Stimulated activated CD8-positive, alpha-beta memory T cell treated with anti-CD3 and anti-CD28 coated beads, Interleukin-7, amount 100 ng/mL, for 48 hours (primary cell): Measurements from ENCODE around the gene AP1B1.
"Not testable (repeated sequence)": the region's sequence is repeated elsewhere in the genome, so short reads cannot be mapped to it uniquely, and the experiment has no call there.

ENCODE experiments used
- DNase-seq, 2 donors: peaks; one replicate each; pipeline ENCODE4 v3.0.0-alpha.2; 2020; ENCODE audit warnings: low read depth in 1 of 2; ENCODE audit errors: extremely low read depth in 1 of 2

Gene AP1B1

GRCh38 chr22:29352778-29353177, 35.6 kb downstream of the AP1B1 start:
- no peak for DNase-seq

- DNase-seq, result no peak
These were observed 36.5 kb downstream of the AP1B1 start for GRCh38 chr22:29351891-29352290.

DNA sequence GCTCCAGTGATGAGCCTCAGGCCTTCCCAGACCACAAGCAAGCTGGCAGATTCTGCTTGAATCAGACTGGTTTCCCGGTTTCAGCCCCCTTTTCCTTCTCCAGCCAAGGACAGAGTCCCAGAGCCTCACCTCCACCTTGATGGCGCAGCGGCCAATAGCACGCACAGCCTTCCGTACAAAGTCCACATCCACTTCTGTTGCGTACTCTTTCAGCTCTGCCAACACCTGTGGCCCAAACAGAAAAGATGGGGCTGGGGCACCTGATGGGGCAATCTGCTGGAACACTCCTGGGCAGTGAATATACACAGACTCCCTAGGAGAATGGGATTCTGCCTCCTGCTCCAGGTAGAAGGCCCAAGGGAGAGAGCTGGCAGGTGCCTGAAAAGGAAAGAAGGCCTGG, 37.3 kb downstream of the AP1B1 start:
- no peak for DNase-seq

DNA sequence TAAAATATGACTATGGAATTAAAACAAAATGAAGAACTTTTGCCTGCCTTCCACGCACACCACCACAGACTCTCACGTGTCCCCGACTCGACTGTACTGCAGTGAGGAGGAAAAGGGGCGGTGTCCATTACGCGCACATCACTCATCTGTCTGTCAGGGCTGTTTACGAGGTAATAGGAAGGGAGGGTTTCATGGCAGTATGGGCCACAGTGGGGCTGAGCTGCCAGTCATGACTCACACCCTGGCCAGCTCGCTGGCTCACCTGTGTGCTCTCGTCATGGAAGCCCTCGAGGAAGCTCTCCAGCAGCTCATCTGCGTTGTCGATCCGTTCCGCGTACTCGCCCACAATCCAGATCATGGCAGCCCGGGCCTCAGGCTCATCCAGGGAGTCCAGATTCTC, 39.4 kb downstream of the AP1B1 start:
- no peak for DNase-seq

DNA sequence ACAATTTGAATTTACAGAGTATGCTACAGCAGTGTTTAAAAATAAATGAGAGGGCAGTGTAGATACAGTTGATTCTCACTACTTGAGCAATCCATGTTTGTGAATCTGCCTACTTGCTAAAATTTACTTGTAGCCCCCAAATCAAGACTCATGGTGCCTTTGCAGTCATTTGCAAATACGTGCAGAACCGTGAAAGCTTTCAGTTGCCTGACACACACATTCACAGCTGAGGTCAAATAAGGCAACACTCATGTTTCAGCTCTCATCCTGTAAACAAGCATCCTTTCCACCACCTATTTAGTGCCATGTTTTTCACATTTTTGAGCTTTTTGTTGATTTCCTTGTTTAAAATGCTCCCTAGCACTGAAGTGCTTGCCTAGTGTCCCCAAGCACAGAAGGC, 40.3 kb downstream of the AP1B1 start:
- DNase-seq, result no peak

GRCh38 chr22:29346659-29347058, 41.7 kb downstream of the AP1B1 start:
- DNase-seq, result no peak

- DNase-seq, result no peak
These were observed 42.4 kb downstream of the AP1B1 start for GRCh38 chr22:29345932-29346331.

DNA sequence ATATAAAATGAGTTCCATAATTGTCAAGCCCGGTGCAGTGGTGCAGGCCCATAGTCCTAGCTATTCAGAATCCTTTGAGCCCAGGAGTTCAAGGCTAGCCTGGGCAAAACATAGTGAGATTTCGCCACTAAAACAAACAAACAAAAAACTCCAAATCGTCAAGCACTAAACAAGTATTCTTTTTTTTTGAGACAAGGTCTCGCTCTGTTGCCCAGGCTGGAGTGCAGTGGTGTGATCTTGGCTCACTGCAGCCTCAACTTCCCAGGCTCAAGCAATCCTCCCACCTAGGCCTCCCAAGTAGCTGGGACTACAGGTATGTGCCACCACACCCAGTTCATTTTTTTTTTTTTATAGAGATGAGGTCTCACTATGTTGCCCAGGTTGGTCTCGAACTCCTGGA, 43.5 kb downstream of the AP1B1 start:
- not testable (repeated sequence) for DNase-seq

DNA sequence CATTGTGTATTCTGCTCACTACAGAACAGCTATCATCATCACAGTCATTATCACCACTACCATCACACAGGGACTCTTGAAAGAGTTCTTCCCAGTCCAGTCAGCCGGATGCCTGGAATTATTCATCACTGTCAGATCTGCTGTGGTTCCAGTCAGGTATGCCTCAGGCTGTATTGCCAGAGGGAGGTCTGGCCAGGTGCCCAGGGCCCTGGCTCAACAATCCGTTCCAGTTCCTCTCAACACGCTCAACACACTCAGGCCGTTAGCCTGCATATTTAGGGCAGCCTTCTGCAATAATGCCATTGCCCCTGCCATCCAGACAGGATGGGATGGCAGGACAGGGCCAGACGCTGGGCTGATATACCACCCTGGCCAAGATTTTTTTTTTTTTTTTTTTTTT, 44.2 kb downstream of the AP1B1 start:
- no peak for DNase-seq

DNA sequence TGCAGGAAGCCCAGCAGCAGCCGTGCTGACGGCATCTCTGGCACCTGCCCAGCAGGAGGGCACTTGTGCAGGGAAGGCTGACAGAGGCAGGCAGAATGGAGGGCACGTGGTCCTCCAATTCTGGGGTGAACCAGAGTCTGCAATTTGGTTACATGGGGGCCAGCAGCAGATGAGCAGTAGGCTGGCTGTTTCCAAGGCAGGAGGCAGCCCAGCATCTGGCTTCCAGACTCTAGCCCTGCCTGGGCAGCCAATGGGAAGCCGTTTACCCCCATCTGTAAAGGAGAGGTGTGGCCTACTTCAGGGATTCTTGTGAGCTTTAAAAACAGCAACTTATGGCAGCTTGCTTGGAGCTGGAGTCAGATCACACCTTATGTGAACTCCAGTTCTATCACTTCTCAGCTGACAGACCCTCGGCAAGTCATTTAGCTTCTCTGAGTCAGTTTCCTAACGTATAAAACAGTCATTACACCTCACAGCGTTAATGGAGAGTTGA, 45.0 kb downstream of the AP1B1 start:
- DNase-seq, result no peak

DNA sequence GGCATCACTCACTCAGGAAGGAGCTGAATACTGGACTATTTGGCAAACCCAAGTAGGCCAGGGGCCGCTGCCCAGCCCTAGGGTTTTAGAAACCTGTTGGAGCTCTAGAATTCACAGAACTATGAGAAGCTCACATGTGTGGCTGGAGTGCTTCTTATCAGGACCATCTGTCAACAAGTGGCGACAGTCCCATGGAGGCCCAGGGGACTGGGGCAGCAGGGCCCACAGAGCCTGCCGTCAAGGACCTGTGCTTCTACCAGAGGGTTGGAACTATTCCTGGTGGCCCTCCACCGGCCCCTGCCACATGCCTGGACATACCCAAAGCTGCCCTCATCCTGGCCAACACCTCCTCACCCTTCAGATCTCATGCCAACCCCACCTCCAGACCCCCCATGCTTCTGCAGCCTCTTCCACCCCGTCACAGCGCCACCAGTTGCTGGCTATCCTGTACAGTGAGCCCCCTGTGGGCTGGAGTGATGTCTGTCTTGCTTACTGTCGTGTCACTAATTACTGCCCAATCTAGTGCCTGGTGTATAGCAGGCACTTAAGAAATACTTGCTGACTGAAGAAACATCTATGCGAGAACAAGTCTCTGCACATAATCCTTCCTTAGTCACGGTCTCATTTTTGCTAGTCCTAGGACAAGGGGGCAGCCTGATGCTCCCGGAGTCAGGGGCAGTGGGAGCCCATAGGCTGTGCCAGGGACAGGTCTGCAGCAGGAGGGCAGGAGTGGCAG, 45.6 kb downstream of the AP1B1 start:
- DNase-seq, result no peak

GRCh38 chr22:29342177-29342576, 46.2 kb downstream of the AP1B1 start:
- no peak for DNase-seq

DNA sequence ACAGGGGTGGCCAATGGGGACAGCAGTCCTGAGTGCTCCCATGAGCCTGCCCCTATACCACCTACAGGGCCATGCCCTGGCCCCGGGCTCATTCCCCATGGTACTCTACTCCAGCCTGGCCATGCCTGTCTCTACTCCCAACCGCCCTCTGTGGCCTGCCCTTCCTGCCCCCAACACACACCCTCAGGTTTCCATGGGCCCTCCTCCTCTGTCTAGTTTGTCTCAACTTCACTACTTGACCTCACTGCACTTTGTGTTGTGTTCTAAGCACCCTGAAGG, 46.6 kb downstream of the AP1B1 start:
- no peak for DNase-seq

DNA sequence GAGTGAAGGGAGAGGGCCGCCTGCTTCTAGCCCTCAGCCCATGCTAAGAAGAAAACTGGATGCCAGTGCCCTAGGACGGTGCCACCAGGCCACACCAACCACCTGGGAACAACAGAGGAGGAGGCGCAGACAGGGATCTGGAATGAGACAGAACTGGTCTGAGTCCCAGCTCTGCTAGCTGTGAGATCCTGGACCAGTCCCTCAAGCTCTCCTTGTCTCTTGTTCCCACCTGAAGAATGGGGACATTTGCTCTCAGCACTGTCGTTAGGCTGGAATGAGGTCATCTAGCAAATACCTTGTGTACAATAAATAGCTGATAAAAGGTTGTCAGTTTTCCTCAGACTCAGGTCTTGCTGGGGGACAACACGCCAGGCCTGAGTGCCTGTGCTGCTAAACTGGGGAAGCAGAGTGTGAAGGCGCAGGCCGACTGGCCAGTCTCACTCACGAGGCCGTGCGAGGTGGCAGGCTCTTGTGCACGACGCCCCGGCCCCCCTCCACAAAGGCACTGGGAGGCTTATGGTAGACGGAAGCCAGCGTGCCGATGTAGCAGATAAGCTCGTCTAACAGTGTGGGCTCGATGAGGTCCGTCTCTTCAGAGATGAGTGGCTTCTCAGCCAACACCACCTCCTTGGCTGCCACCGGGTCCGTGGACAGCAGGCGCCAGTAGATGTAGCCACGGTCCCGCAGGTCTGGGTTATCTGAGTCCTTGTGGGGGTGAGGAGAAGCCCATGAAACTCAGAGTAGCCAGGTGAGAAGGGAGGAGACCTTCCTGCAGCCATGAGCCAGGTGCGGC, 47.1 kb downstream of the AP1B1 start:
- no peak for DNase-seq

GRCh38 chr22:29340566-29340965, 47.8 kb downstream of the AP1B1 start:
- DNase-seq, result no peak

GRCh38 chr22:29339381-29340235, 48.8 kb downstream of the AP1B1 start:
- DNase-seq, result no peak

- no peak for DNase-seq
These were observed 50.0 kb downstream of the AP1B1 start for GRCh38 chr22:29338398-29338797.

GRCh38 chr22:29337631-29338284, 50.6 kb downstream of the AP1B1 start:
- DNase-seq, result no peak

DNA sequence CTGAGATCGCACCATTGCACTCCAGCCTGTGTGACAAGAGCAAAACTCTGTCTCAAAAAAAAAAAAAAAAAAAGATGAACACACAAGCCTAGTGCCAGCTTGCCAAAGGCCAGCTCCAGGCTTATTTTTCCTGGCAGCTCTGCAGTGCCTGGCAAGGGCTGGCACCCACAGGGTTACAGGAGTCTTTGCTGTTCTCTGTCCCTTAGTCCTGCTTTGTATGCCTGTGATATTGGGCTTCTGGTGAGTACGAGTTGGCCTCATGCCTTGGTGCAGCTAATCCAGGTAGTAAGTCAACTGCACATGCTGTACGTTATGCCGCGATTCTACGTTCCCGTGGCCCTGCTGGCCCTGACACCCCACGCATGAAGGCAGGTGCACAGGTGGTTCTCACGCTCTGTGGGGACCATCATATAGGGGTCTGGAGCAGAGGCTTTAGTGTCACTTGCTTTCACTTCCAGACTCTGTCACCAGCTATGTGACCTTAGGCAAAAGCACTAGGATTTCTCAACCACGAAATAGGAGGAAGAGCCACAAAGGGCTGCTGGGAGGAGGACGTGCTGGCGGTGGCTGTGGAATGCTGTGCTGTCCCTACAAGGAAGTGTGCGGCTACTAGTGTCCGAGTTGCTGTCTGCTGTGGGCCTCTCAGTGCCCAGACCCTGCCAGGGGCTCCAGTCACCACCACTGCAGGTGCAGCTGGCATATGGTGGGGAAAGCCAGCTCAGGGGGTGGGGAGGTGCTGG, 51.4 kb downstream of the AP1B1 start:
- no peak for DNase-seq

- no peak for DNase-seq
These were observed 52.7 kb downstream of the AP1B1 start for GRCh38 chr22:29335656-29336055.
